Measurements from ENCODE around the gene SYNJ1. TPM values are rescaled to one million over a fixed set of nuclear protein-coding genes. Genes with fewer than 3 reads are reported as not detected.

The SYNJ1 gene
- total and polyA plus RNA-seq, 2 of the 4 experiments (the other 2 are of a cell fraction) = 3.6 to 4.6 TPM

DNA sequence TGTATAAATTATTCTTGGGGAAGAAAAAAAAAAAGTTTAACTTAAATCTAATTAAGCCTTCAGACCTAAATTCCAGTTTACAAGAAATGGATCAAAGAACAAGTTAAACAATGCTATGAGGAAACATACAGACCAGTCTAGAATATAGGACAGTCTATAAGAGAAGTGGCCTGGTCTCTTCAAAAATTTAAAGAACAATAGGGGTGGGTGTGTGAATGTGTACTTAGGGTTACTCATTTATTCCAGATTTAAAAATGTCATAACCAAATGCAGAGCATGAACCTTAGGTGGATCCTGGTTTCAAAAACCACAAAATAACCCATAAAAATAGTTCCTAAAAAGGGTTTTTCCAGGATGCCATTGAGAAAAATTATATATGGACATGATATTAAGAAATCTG is 21.8 kb upstream of the SYNJ1 start:
- H4K91ac ChIP-seq (ENCODE audit: insufficient read depth, low read depth, low read length) = no peak overlapping the region
- no peaks in the 10 kb centered on the region for H3K9me3 ChIP-seq (ENCODE audit: control insufficient read depth, insufficient read depth, low read length)
- no peak overlapping the region for H3K4ac ChIP-seq (ENCODE audit: low read depth, low read length)
- no peak overlapping the region for H2BK20ac ChIP-seq (ENCODE audit: low read depth, low read length)
- H3K4me1 ChIP-seq (ENCODE audit: control insufficient read depth, insufficient read depth, low read length) = no peaks in the 10 kb centered on the region
- H4K5ac ChIP-seq (ENCODE audit: low read depth, low read length) = no peak overlapping the region
- no peak overlapping the region for H2BK15ac ChIP-seq (ENCODE audit: low read depth, low read length)
- intact Hi-C loops (cut with micrococcal nuclease) (no loop called here), dilution Hi-C loops (cut with HindIII; ENCODE audit: low sequenced_read_pairs, unreplicated experiment) (no loop called here), in situ Hi-C loops (cut with MboI; ENCODE audit: low sequenced_read_pairs) (loop anchor here (25.0 kb wide), 1 partner anchor 362 kb away; the partner anchor contains the start of gene URB1)
- peaks cover 28% of the 10 kb centered on the region for H3K36me3 ChIP-seq (ENCODE audit: control insufficient read depth, insufficient read depth, low read length)
- no peak overlapping the region for H3K23ac ChIP-seq (ENCODE audit: low read depth, low read length)
- H2BK120ac ChIP-seq (ENCODE audit: low read depth, low read length) = no peak overlapping the region
- H4K20me1 ChIP-seq (ENCODE audit: insufficient read depth, low read length) = no peaks in the 10 kb centered on the region
- ChIA-PET POLR2A (ENCODE audit: unreplicated experiment) (no interaction called here), CTCF (no interaction called here)
- no peak overlapping the region for H3K27ac ChIP-seq (ENCODE audit: insufficient read depth, low read length)
- TF ChIP-seq RFX5 (IDR thresholded peaks at IDR 0.05; ENCODE audit: low read depth, low read length) (no peak), RAD21 (IDR thresholded peaks at IDR 0.05; ENCODE audit: low read length) (no peak), BHLHE40 (IDR thresholded peaks at IDR 0.05; ENCODE audit: low read depth, low read length) (no peak), NFE2L2 (IDR thresholded peaks at IDR 0.05; ENCODE audit: low read depth, low read length) (no peak), RCOR1 (IDR thresholded peaks at IDR 0.05; ENCODE audit: insufficient replicate concordance, low read length) (no peak), MAZ (IDR thresholded peaks at IDR 0.05; ENCODE audit: borderline replicate concordance, low read depth, low read length) (no peak), CEBPB (IDR thresholded peaks at IDR 0.05; ENCODE audit: low read depth, low read length) (no peak), SMC3 (IDR thresholded peaks at IDR 0.05; ENCODE audit: low read depth, low read length) (no peak), MAFK (IDR thresholded peaks at IDR 0.05; ENCODE audit: low read depth, low read length) (no peak), POLR2A (IDR thresholded peaks at IDR 0.05; ENCODE audit: low read depth, low read length) (no peak), FOS (IDR thresholded peaks at IDR 0.05; ENCODE audit: low read depth, low read length) (no peak), CHD1 (IDR thresholded peaks at IDR 0.05; ENCODE audit: low read depth, low read length) (no peak), USF2 (IDR thresholded peaks at IDR 0.05; ENCODE audit: low read depth, low read length) (no peak), MXI1 (IDR thresholded peaks at IDR 0.05; ENCODE audit: borderline replicate concordance, low read depth, low read length) (no peak)
- TF ChIP-seq, protein P1, sequence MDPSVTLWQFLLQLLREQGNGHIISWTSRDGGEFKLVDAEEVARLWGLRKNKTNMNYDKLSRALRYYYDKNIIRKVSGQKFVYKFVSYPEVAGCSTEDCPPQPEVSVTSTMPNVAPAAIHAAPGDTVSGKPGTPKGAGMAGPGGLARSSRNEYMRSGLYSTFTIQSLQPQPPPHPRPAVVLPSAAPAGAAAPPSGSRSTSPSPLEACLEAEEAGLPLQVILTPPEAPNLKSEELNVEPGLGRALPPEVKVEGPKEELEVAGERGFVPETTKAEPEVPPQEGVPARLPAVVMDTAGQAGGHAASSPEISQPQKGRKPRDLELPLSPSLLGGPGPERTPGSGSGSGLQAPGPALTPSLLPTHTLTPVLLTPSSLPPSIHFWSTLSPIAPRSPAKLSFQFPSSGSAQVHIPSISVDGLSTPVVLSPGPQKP (IDR thresholded peaks at IDR 0.05; ENCODE audit: borderline replicate concordance, low read depth, low read length) = no peak
- no peak overlapping the region for H3K56ac ChIP-seq (ENCODE audit: extremely low read depth, insufficient read depth, low read length)
- no peak overlapping the region for H3K14ac ChIP-seq (replicated peaks; ENCODE audit: low read depth, low read length)
- no peak overlapping the region for H3K9ac ChIP-seq (ENCODE audit: low read depth, low read length)
- DNase-seq = no peak
- H3K79me1 ChIP-seq (ENCODE audit: low read depth in 1 of 2, low read length in 2 of 2) = peaks cover 3 to 10% of the 10 kb centered on the region in 2 experiments
- H2AFZ ChIP-seq (replicated peaks; ENCODE audit: low read length, poor library complexity) = no peak overlapping the region
- no peaks in the 10 kb centered on the region for H3K27me3 ChIP-seq (ENCODE audit: control insufficient read depth, insufficient read depth, low read length)
- no peak overlapping the region for H4K8ac ChIP-seq (ENCODE audit: low read depth in 2 of 2, low read length in 2 of 2)
- no peak overlapping the region for H2AK9ac ChIP-seq (replicated peaks; ENCODE audit: low read depth, low read length, poor library complexity)
- no peaks in the 10 kb centered on the region for H3K9me1 ChIP-seq (ENCODE audit: insufficient read depth, low read length)
- no peak overlapping the region for H3K18ac ChIP-seq (ENCODE audit: low read depth, low read length)
- no peak overlapping the region for H3K4me3 ChIP-seq (ENCODE audit: insufficient read depth, low read depth, low read length)
- BruUV-seq (replicated peaks) = no TSS peak
- H3K4me2 ChIP-seq (ENCODE audit: low read depth, low read length) = no peak overlapping the region
- no peak overlapping the region for H2AK5ac ChIP-seq (ENCODE audit: low read depth, low read length)
- ATAC-seq (ENCODE audit: low read depth) = no peak
- H2BK5ac ChIP-seq (ENCODE audit: low read depth, low read length, poor library complexity, severe bottlenecking) = no peak overlapping the region
